WI38 (cell line): Measurements from ENCODE around the gene KIF16B.
"Not testable (repeated sequence)": the region's sequence is repeated elsewhere in the genome, so short reads cannot be mapped to it uniquely, and the experiment has no call there.

ENCODE experiments used
- H3K4me3 ChIP-seq: 2 replicates; pipeline ENCODE4 v1.5.1; 2011; ENCODE audit warnings: low read depth, mild to moderate bottlenecking, control low read depth, low read length
- TF ChIP-seq, protein P1 (sequence below): IDR thresholded peaks from 2 replicates; pipeline ENCODE4 v1.5.1; 2012; ENCODE audit warnings: low read depth, mild to moderate bottlenecking, control low read depth, low read length

The KIF16B gene

DNA sequence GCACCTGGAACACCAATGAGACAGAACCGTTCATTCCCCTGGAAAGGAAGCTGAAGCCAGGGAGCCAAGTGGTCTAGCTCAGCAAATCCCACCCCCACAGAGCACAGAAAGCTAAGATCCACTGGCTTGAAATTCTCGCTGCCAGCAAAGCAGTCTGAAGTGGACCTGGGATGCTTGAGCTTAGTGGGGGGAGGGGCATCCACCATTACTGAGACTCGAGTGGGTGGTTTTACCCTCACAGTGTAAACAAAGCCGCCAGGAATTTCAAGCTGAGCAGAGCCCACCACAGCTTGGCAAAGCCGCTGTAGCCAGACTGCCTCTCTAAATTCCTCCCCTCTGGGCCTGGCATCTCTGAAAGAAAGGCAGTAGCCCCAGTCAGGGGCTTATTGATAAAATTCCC is 53.1 kb downstream of the KIF16B start:
- no peak overlapping the region for H3K4me3 ChIP-seq
- TF ChIP-seq, protein P1, sequence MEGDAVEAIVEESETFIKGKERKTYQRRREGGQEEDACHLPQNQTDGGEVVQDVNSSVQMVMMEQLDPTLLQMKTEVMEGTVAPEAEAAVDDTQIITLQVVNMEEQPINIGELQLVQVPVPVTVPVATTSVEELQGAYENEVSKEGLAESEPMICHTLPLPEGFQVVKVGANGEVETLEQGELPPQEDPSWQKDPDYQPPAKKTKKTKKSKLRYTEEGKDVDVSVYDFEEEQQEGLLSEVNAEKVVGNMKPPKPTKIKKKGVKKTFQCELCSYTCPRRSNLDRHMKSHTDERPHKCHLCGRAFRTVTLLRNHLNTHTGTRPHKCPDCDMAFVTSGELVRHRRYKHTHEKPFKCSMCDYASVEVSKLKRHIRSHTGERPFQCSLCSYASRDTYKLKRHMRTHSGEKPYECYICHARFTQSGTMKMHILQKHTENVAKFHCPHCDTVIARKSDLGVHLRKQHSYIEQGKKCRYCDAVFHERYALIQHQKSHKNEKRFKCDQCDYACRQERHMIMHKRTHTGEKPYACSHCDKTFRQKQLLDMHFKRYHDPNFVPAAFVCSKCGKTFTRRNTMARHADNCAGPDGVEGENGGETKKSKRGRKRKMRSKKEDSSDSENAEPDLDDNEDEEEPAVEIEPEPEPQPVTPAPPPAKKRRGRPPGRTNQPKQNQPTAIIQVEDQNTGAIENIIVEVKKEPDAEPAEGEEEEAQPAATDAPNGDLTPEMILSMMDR, result no peak

DNA sequence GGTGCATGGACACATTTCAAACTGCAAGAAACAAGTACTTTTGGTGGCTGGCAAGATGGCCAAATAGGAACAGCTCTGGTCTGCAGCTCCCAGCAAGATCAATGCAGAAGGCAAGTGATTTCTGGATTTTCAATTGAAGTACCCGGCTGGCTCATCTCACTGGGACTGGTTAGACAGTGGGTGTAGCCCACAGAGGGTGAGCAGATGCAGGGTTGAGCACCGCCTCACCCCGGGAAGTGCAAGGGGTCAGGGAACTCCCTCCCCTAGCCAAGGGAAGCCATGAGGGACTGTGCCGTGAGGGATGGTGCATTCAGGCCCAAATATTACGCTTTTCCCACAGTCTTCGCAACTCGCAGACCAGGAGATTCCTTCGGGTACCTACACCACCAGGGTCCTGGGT is 53.6 kb downstream of the KIF16B start:
- H3K4me3 ChIP-seq, result not testable (repeated sequence)

DNA sequence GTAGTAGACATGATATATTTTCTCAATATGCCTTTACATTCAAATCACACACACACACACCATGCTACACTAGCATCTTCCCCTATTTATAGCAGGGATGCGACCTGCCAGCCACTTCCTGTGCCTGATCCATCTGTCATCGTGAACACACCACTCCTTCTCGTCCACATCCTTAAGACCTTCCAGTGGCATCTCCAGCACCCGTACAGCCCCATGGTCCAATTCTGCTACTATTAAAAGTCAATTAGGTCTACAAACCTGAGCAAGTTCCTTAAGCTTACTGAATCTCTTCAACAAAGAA is 54.5 kb downstream of the KIF16B start:
- TF ChIP-seq, protein P1, result no peak

DNA sequence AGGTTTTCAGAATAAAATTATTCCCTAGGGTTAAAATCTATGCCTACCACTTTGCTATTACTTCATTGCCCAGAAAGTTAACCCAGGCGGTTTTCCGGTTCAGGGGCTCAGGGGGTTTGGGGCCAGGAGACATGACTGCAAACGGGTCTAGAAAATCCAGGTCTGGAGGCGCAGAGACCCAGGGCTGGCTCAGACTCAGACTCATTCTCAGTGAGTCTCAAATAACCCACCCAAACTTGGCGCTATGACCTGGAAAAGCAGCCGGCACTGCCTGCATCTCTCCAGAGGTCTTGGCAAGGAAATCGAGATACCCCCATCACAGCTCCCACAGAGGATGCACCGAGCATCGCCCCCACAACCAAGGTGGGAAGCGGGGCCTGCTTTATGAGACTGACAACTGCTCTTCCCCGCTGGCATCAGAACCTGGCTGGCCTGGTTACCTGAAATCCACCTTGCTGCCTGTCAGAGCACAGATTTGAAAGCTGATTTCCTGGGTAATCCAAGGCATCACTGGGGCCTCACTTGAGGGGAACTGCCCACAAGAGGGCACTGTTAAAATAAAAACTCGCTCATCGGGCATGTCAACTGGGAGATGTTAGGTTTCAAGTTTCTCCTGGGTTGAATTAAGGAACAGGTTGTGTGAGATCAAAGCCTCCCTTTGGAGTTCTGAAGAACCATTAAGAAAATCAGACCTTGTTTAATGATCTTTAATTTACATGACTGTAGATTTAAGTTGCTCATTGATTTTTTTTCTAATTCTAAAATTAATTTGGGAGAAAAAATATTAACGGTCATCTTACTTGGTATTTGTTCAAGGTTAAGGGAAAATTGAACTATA is 55.1 kb downstream of the KIF16B start:
- TF ChIP-seq, protein P1, result peak; percentile 43
- H3K4me3 ChIP-seq, result no peak overlapping the region

More for the DNA sequence above, 54.5 kb downstream of the KIF16B start:
- H3K4me3 ChIP-seq, result no peak overlapping the region

DNA sequence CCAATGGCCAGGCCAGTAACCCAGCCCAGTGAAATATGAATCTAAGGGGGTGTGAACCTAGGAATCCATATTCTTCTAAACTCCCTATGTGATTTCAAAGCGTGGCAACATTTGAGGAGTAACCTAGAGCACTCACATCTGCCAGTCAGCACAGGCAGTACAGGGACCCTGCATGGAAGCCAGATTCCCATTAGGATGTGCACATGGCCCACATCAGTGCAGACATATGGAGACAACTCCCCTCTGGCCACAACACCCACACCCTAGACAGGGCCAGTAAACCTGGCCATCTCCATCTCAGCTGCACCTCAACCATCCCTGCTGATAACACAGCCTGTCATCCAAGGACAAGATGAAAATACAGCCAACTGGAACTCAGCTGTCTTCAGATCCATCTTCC is 56.5 kb downstream of the KIF16B start:
- no peak overlapping the region for H3K4me3 ChIP-seq
- TF ChIP-seq, protein P1, result no peak

DNA sequence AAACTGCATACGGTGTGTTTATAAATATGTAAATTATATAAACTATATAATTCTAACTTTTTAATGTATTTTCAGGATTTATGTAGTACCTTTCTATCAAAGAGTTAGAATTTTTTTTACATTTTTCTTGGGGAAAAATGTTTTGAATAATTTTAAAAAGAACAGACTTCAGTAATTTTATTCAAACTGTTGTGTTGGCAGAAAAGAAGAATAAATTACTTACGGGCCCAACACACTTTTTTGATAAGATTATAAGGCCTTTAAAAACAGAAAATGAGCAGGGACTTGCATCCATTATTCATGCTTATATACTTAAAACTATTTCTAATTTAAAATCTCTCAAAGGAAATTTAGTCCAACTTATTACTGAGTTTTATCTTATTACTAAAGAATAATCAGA is 58.2 kb downstream of the KIF16B start:
- no peak overlapping the region for H3K4me3 ChIP-seq
- TF ChIP-seq, protein P1, result no peak

DNA sequence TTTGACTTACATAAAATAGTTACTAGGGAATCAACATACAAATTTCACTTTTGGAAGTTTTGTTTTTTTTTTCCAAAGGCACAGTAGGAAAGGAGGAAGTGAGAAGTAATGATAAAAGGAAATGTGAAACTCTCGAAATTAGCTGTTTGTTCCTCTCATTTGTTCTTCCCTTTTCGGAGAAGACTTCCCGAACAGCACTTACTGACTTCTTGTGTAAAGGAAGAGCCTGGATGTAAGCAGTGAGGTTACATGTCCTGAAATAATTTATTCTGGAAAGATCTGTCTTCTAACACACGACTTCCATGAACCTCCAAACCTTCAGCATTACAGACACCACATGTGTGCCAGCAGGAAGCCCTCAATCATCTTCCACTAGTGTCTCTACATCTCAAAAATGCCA is 59.1 kb downstream of the KIF16B start:
- H3K4me3 ChIP-seq, result no peak overlapping the region
- TF ChIP-seq, protein P1, result no peak

DNA sequence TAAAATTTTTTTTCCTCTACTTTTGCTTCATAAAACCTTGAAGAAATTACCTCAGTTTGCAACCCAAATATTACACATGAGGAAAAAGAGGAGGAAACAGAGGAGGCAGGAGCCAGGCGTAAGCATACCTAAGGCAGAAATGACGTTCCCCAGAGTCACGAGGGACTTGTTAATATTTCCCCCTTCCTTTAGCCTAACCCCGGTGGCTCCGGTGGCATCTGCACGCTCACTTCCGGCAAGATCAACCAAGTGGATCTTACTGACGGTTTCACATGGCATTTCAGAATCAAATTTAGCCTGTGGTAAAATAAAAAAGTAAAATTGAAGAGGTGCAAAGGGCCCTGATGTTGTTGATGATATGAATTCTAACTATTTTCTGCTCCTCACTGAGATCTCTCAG is 67.4 kb downstream of the KIF16B start:
- no peak overlapping the region for H3K4me3 ChIP-seq
- TF ChIP-seq, protein P1, result no peak
